ENCODE data around the gene IRS2. TPM values are rescaled to one million over a fixed set of nuclear protein-coding genes. Genes with fewer than 3 reads are reported as not detected.
A peak's percentile ranks its signal among the peaks of the same experiment; 100 is the strongest.

IRS2 gene
- total RNA-seq, 4 donors from 2014 or later: 52.6 to 114 (median 56.1) TPM

- 88 to 98% methylated on average over 21 to 27 of the region's 29 CpGs for WGBS, 2 donors
- intact Hi-C loops (cut with DNase I; ENCODE audit: low total_unique reads): loop anchor here (10.0 kb wide), 1 partner anchor 639 kb away; no protein-coding TSS in a partner anchor
- DNase-seq (ENCODE audit: low spot score in 2 of 2): peak in 1 of 2 donors; percentile 85
These were observed 3.0 kb downstream of the IRS2 start for GRCh38 chr13:109783447-109783814.

GRCh38 chr13:109782823-109783431, 3.5 kb downstream of the IRS2 start:
- TF ChIP-seq CTCF (IDR thresholded peaks at IDR 0.05): no peak
- no peak for TF ChIP-seq POLR2A (IDR thresholded peaks at IDR 0.05)
- intact Hi-C loops (cut with DNase I; ENCODE audit: low total_unique reads): loop anchor here (10.0 kb wide), 1 partner anchor 638 kb away; no protein-coding TSS in a partner anchor
- 96% methylated on average over 60 to 63 of the region's 72 CpGs for WGBS, 2 donors
- peak in 1 of 2 donors; percentile 67 for DNase-seq (ENCODE audit: low spot score in 2 of 2)
- H3K4me3 ChIP-seq (ENCODE audit: low read depth, poor library complexity, severe bottlenecking): no peak overlapping the region

More at GRCh38 chr13:109783447-109783814, 3.0 kb downstream of the IRS2 start:
- no peak overlapping the region for H3K4me3 ChIP-seq (ENCODE audit: low read depth, poor library complexity, severe bottlenecking)
- TF ChIP-seq CTCF (IDR thresholded peaks at IDR 0.05): no peak
- no peak for TF ChIP-seq POLR2A (IDR thresholded peaks at IDR 0.05)

- intact Hi-C loops (cut with DNase I; ENCODE audit: low total_unique reads): loop anchor here (10.0 kb wide), 1 partner anchor 637 kb away; no protein-coding TSS in a partner anchor
- TF ChIP-seq CTCF (IDR thresholded peaks at IDR 0.05): no peak
- TF ChIP-seq POLR2A (IDR thresholded peaks at IDR 0.05): no peak
- WGBS, 2 donors: 89 to 93% methylated on average over 62 to 64 of the region's 77 CpGs
- peak in 1 of 2 donors; percentile 85 for DNase-seq (ENCODE audit: low spot score in 2 of 2)
- no peak overlapping the region for H3K4me3 ChIP-seq (ENCODE audit: low read depth, poor library complexity, severe bottlenecking)
These were observed 4.1 kb downstream of the IRS2 start for GRCh38 chr13:109782066-109782822.

- no peak for TF ChIP-seq CTCF (IDR thresholded peaks at IDR 0.05)
- no peak for TF ChIP-seq POLR2A (IDR thresholded peaks at IDR 0.05)
- 38 to 48% methylated on average over 28 of the region's 28 CpGs for WGBS, 2 donors
- peak overlapping the region; percentile 20 for H3K4me3 ChIP-seq (ENCODE audit: low read depth, poor library complexity, severe bottlenecking)
- intact Hi-C loops (cut with DNase I; ENCODE audit: low total_unique reads): loop anchor here (10.0 kb wide), 1 partner anchor 637 kb away; no protein-coding TSS in a partner anchor
- DNase-seq (ENCODE audit: low spot score in 2 of 2): peak; percentile 31 to 82
These were observed 4.9 kb downstream of the IRS2 start for GRCh38 chr13:109781384-109782065.

- intact Hi-C loops (cut with DNase I; ENCODE audit: low total_unique reads): loop anchor here (10.0 kb wide), 1 partner anchor 636 kb away; no protein-coding TSS in a partner anchor
- peak overlapping the region; percentile 20 for H3K4me3 ChIP-seq (ENCODE audit: low read depth, poor library complexity, severe bottlenecking)
- 38 to 40% methylated on average over 11 of the region's 11 CpGs for WGBS, 2 donors
- DNase-seq (ENCODE audit: low spot score in 2 of 2): no peak
- TF ChIP-seq POLR2A (IDR thresholded peaks at IDR 0.05): no peak
These were observed 5.5 kb downstream of the IRS2 start for GRCh38 chr13:109780845-109781383.
